Naive thymus-derived CD4-positive, alpha-beta T cell (primary cell): ENCODE measurements around the gene TTC7B. TPM values are rescaled to one million over a fixed set of nuclear protein-coding genes. Genes with fewer than 3 reads are reported as not detected.

Experiments used
- ATAC-seq: fragments of 150-1000 bp; cut with Tn5 transposase; 2 replicates; pipeline ENCODE4 v1.10.0; 2021; ENCODE audit warnings: mild to moderate bottlenecking, moderate library complexity
- CTCF ChIA-PET: fragments of 350-600 bp; sonication (Branson Sonifier 250); formaldehyde crosslinking; loops from one replicate; lab custom pipeline; 2021; ENCODE audit warnings: antibody characterized with exemption; lab: Charles Lee
- POLR2A ChIA-PET: fragments of 350-600 bp; sonication (Branson Sonifier 250); formaldehyde crosslinking; loops from one replicate; lab custom pipeline; 2021; ENCODE audit warnings: antibody characterized with exemption, inconsistent platforms; lab: Charles Lee
- DNase-seq, 9 donors: peaks; one replicate each; pipeline versions ENCODE4 v3.0.0 to v3.0.0-alpha.2; 2020 to 2022; ENCODE audit warnings: mixed read lengths in 1 of 9
- H3K27ac ChIP-seq: one replicate; pipeline ENCODE4 v1.7.0; 2013; ENCODE audit warnings: mild to moderate bottlenecking, low read depth, low read length, moderate library complexity
- H3K27me3 ChIP-seq, 2 donors: one replicate each; pipeline ENCODE4 v1.7.0; 2013; ENCODE audit warnings: low read length in 2 of 2, mild to moderate bottlenecking in 2 of 2, moderate library complexity in 2 of 2; ENCODE audit not compliant: control insufficient read depth in 2 of 2, insufficient read depth in 2 of 2
- H3K36me3 ChIP-seq, 3 experiments: 1 replicate in 2 of 3; 2 replicates in 1 of 3; pipeline ENCODE4 v1.7.0; 2013; ENCODE audit warnings: low read length in 3 of 3, mild to moderate bottlenecking in 3 of 3, moderate library complexity in 1 of 3; ENCODE audit not compliant: insufficient read depth in 3 of 3, control insufficient read depth in 2 of 3
- H3K4me1 ChIP-seq, 2 donors: one replicate each; pipeline ENCODE4 v1.7.0; 2013; ENCODE audit warnings: low read length in 2 of 2, mild to moderate bottlenecking in 2 of 2, moderate library complexity in 1 of 2; ENCODE audit not compliant: control insufficient read depth in 2 of 2, insufficient read depth in 2 of 2
- H3K4me3 ChIP-seq: 2 replicates; pipeline ENCODE4 v1.7.0; 2013; ENCODE audit warnings: mild to moderate bottlenecking, low read length
- H3K9me3 ChIP-seq, 3 experiments: 1 replicate in 2 of 3; 2 replicates in 1 of 3; pipeline ENCODE4 v1.7.0; 2013; ENCODE audit warnings: low read length in 3 of 3; ENCODE audit not compliant: control insufficient read depth in 2 of 3
- H3K27ac Mint-ChIP-seq, 9 donors: one replicate each; pipeline ENCODE4 v1.8.0; 2020 to 2022; ENCODE audit warnings: mixed read lengths in 9 of 9, mild to moderate bottlenecking in 8 of 9, moderate library complexity in 5 of 9, inconsistent platforms in 2 of 9
- H3K27me3 Mint-ChIP-seq, 5 donors: one replicate each; pipeline ENCODE4 v1.8.0; 2021 to 2022; ENCODE audit warnings: mixed read lengths in 5 of 5, mild to moderate bottlenecking in 1 of 5
- H3K36me3 Mint-ChIP-seq, 5 donors: one replicate each; pipeline ENCODE4 v1.8.0; 2020 to 2022; ENCODE audit warnings: mixed read lengths in 5 of 5, mild to moderate bottlenecking in 3 of 5, inconsistent platforms in 1 of 5
- H3K4me1 Mint-ChIP-seq, 7 donors: one replicate each; pipeline ENCODE4 v1.8.0; 2020 to 2022; ENCODE audit warnings: mixed read lengths in 7 of 7, mild to moderate bottlenecking in 3 of 7, inconsistent platforms in 1 of 7
- H3K4me3 Mint-ChIP-seq, 10 donors: one replicate each; pipeline ENCODE4 v1.8.0; 2020 to 2022; ENCODE audit warnings: mild to moderate bottlenecking in 10 of 10, mixed read lengths in 10 of 10, moderate library complexity in 6 of 10, inconsistent platforms in 2 of 10
- H3K9me3 Mint-ChIP-seq, 11 donors: one replicate each; pipeline ENCODE4 v1.8.0; 2020 to 2022; ENCODE audit warnings: mixed read lengths in 11 of 11, mild to moderate bottlenecking in 4 of 11, inconsistent platforms in 1 of 11, moderate library complexity in 1 of 11
- intact Hi-C, 2 donors: fragments of 100-400 bp; cut with micrococcal nuclease; formaldehyde crosslinking; loops; one replicate each; pipeline ENCODE4 v1.15.1; 2023
- polyA plus RNA-seq, 2 donors: library from polyadenylated mRNA; unstranded; fragments of 300-500 nt; fragmentation: Illumina TruSeq; gene quantifications; one replicate each; pipeline ENCODE4 v1.2.3, GENCODE V29; 2021
- total RNA-seq, 6 experiments: library from RNA in 5 of 6; stranded (reverse) in 5 of 6; gene quantifications; 1 replicate in 5 of 6; 2 replicates in 1 of 6; pipeline ENCODE4 v1.2.3 and lab custom pipeline; 2021 to 2026

Gene TTC7B
- total and polyA plus RNA-seq, 7 experiments from 2014 or later, result 0.08 to 9.5 (median 3.4) TPM; not detected in 2

DNA sequence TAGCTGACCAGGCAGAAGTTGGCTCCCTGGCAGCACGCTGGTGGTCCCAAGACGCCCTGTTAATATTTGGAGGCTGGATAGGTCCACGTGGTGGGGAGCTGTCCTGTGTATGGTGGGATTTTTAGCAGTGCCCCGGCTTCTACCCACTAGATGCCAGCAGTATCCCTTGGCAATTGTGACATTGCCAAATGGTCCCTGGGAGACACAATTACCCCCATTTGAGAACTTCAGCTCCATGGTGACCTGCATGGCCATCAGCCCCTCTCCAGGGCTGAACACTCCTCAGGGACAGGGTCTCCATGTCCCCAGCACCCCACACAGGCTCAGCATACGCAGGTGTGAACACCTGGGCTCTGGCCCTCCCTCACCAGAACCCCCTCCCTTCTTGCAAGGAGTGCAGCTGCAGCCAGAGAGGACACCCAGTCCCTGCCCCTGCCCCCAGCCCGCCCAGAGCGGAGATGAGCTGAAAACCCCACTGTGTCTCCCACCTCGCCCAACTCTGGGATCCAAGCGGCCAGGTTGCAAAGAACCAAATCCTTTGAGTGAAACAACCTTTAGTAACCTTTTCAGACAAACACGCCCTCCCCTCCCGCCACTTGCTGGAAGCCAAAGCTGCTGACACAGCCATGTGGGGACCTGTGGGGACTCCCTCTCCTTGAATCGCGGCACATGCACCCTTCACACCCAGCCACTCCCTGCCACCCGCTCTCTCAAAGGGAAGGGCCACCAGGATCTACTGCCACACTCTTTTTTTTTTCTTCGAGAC lies 299.0 kb downstream of the TTC7B start:
- H3K27me3 ChIP-seq, result no peaks in the 10 kb centered on the region
- no peaks in the 10 kb centered on the region for H3K36me3 ChIP-seq
- H3K27ac Mint-ChIP-seq, result no peak overlapping the region
- H3K27ac ChIP-seq, result no peak overlapping the region
- DNase-seq (no peak), ATAC-seq (no peak)
- H3K4me1 ChIP-seq, result no peaks in the 10 kb centered on the region
- no peaks in the 10 kb centered on the region for H3K4me1 Mint-ChIP-seq
- H3K27me3 Mint-ChIP-seq, result peaks cover 0 to 3% (median 0%) of the 10 kb centered on the region in 5 donors
- H3K4me3 Mint-ChIP-seq, result no peak overlapping the region
- POLR2A ChIA-PET, result no interaction called here
- intact Hi-C loops, result loop anchor here in 1 of 2 donors (5.0 kb wide), 1 partner anchor 135 kb away; no protein-coding TSS in a partner anchor
- H3K9me3 ChIP-seq, result no peaks in the 10 kb centered on the region
- no peak overlapping the region for H3K4me3 ChIP-seq
- H3K36me3 Mint-ChIP-seq, result no peaks in the 10 kb centered on the region
- CTCF ChIA-PET, result no interaction called here
- H3K9me3 Mint-ChIP-seq, result no peaks in the 10 kb centered on the region

DNA sequence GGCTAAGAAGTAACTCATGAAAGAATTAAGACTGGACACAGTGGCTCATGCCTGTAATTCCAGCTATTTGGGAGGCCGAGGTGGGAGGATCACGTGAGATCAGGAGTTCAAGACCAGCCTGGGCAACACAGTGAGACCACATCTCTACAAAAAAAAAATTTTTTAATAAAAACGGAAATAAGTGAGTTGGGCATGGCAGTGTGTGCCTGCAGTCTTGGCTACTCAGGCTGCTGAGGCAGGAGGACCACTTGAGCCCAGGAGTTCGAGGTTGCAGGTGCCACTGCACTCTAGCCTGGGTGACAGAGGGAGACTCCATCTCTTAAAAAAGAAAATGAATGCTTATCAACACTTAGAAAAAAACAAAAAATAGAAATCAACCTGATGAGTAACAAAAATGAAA lies 301.7 kb downstream of the TTC7B start:
- H3K4me1 ChIP-seq, result no peaks in the 10 kb centered on the region
- Mint-ChIP-seq H3K27me3 (peaks cover 0 to 16% (median 5%) of the 10 kb centered on the region in 5 donors), H3K4me1 (peaks cover 0 to under 1% (median 0%) of the 10 kb centered on the region in 7 donors), H3K4me3 (no peak overlapping the region), H3K27ac (no peak overlapping the region), H3K36me3 (no peaks in the 10 kb centered on the region), H3K9me3 (no peaks in the 10 kb centered on the region)
- no peak overlapping the region for H3K4me3 ChIP-seq
- H3K36me3 ChIP-seq, result no peaks in the 10 kb centered on the region
- no peaks in the 10 kb centered on the region for H3K27me3 ChIP-seq
- DNase-seq, result no peak
- ChIA-PET CTCF (no interaction called here), POLR2A (no interaction called here)
- intact Hi-C loops, result no loop called here
- ATAC-seq, result no peak
- no peak overlapping the region for H3K27ac ChIP-seq
- H3K9me3 ChIP-seq, result no peaks in the 10 kb centered on the region

DNA sequence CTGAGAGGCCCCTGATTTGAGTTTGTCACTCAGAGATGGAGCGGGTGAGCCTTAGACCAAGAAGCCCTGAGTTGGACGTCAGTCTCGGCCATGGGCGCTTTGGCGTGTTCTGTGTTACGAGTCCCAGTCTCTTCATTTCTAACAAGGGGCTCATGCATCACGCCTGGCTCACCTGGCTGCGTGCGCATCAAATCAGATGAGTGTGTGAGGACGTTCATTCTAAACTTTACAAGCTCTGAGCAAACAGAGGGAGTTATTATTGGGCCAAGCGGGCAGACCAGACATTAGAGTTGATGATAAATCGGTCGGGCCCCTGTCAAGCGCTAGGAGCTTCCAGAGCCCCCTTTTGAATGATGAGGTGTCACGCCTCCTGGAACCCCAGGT lies 302.2 kb downstream of the TTC7B start:
- CTCF ChIA-PET, result no interaction called here
- Histone ChIP-seq H3K27me3 (no peaks in the 10 kb centered on the region), H3K27ac (no peak overlapping the region), H3K36me3 (no peaks in the 10 kb centered on the region), H3K4me3 (no peak overlapping the region), H3K9me3 (no peaks in the 10 kb centered on the region), H3K4me1 (no peaks in the 10 kb centered on the region)
- Mint-ChIP-seq H3K4me1 (peaks cover 0 to 6% (median 2%) of the 10 kb centered on the region in 7 donors), H3K4me3 (no peak overlapping the region), H3K27me3 (peaks cover 6 to 22% (median 10%) of the 10 kb centered on the region in 5 donors), H3K9me3 (no peaks in the 10 kb centered on the region), H3K36me3 (no peaks in the 10 kb centered on the region), H3K27ac (no peak overlapping the region)
- POLR2A ChIA-PET, result no interaction called here
- no peak for DNase-seq
- ATAC-seq, result no peak
- intact Hi-C loops, result no loop called here

DNA sequence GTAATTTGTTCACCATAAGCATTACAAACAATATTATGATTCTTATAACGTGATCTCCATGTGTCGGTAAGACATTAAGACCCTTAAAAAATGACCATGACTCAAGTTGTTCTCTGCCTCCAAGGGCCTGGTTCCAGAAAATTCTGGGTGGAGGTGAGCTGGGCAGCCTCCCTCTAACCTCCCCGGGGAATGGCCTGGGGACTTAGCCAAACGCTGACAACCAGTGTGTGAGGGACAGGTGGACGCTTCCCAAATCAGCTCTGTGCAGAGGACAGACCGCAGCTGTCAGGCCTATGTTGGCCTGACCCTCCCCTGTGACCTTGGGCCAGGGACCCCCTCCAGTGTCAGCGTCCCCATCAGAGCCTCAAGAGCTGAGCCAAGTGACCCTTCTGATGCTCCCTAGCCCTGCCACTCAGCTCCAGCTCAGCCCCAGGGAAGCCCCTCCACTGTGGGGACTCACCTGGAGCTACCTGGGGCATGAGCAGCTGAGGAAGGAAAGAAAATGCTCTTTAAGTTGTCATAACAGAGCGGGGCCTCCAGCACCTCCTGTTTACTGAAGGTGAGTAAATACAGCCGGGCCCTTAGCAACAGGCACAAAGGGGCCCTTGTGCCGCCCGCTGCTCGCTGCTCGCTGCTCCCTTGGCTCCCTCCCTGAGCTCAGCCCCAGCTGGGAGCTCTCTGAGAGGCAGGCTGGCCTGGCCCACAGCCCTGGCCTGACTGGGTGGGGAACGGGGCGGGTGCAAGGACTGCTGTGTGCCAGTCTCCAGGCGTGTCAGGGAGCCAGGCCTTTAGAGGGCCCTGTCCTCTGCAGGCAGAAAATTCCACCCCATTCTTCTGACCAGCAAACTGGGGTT lies 302.8 kb downstream of the TTC7B start:
- H3K27me3 Mint-ChIP-seq, result peaks cover 12 to 28% (median 16%) of the 10 kb centered on the region in 5 donors
- Histone ChIP-seq H3K36me3 (no peaks in the 10 kb centered on the region), H3K4me1 (no peaks in the 10 kb centered on the region), H3K4me3 (no peak overlapping the region), H3K27ac (no peak overlapping the region), H3K9me3 (no peaks in the 10 kb centered on the region), H3K27me3 (no peaks in the 10 kb centered on the region)
- ChIA-PET CTCF (no interaction called here), POLR2A (no interaction called here)
- no peaks in the 10 kb centered on the region for H3K36me3 Mint-ChIP-seq
- no peak overlapping the region for H3K27ac Mint-ChIP-seq
- DNase-seq (no peak), ATAC-seq (no peak)
- no peaks in the 10 kb centered on the region for H3K9me3 Mint-ChIP-seq
- no peak overlapping the region for H3K4me3 Mint-ChIP-seq
- peaks cover 0 to 8% (median 5%) of the 10 kb centered on the region in 7 donors for H3K4me1 Mint-ChIP-seq
- intact Hi-C loops, result no loop called here

DNA sequence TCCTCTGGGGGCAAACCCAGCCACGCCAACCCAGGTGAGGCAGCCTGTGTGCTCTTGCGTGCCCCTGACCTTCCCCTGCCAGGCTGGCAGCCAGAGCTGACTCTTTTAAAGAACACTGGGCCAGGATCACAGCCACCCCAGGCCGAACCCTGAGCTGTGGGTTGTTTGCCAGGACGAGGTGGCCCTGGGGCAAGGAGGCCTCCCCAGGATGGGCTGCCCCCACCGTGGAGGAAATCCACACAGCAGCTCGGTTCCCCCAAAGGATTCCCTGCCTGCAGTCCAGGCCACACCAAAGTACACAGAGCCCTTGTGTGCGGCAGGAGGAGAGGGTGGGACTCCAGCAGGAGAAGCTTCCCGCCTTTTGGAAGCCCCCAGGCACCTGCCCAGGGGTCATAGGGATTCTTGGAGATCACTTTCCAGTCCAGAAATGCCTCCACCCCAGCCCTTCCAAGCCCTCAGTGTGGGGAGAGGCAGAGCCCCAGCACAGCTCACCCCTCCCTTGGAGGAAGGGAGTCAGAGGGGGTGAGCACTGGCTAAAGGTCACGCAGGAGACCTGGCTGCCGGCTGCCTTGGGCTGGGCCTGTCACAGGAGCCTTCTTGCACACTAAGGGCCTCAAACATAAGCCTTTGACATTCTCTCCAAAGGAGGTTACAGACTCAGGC lies 303.8 kb downstream of the TTC7B start:
- no peaks in the 10 kb centered on the region for H3K36me3 Mint-ChIP-seq
- H3K4me1 Mint-ChIP-seq, result peaks cover 0 to 8% (median 5%) of the 10 kb centered on the region in 7 donors
- Histone ChIP-seq H3K36me3 (no peaks in the 10 kb centered on the region), H3K4me3 (no peak overlapping the region), H3K27ac (no peak overlapping the region), H3K27me3 (no peaks in the 10 kb centered on the region), H3K9me3 (no peaks in the 10 kb centered on the region), H3K4me1 (no peaks in the 10 kb centered on the region)
- no peak overlapping the region for H3K27ac Mint-ChIP-seq
- ChIA-PET POLR2A (no interaction called here), CTCF (no interaction called here)
- no peak overlapping the region for H3K4me3 Mint-ChIP-seq
- DNase-seq (no peak), ATAC-seq (no peak)
- intact Hi-C loops, result no loop called here
- H3K27me3 Mint-ChIP-seq, result peaks cover 17 to 37% (median 19%) of the 10 kb centered on the region in 5 donors
- H3K9me3 Mint-ChIP-seq, result no peaks in the 10 kb centered on the region

DNA sequence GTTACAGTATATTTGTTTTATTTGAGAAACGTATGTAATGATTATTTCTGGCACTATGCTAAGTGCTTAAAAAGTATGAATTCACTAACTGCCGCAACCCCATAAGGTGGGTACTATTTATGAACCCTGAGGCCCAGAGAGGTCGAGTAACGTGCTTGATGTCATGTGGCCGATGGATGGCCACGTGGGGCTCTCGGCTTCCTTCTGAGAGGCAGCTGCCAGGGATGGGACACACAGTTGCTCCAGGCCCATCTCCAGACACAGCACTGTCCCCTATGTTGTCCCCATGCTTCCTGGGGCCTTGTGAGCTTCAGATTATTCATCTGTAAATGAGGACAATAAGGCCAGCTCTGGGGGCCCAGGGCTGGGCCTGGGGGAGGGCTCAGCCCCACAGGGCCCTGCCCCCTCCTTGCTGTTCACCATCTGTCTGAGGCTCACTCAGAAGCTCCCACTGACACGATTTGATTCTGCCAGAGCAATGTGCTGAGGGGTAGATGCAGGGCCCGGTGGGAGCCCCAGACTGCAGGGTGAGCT lies 304.4 kb downstream of the TTC7B start:
- Mint-ChIP-seq H3K27ac (no peak overlapping the region), H3K36me3 (no peaks in the 10 kb centered on the region), H3K4me1 (peaks cover 0 to 8% (median 5%) of the 10 kb centered on the region in 7 donors), H3K4me3 (no peak overlapping the region), H3K27me3 (peaks cover 19 to 39% (median 22%) of the 10 kb centered on the region in 5 donors), H3K9me3 (peaks cover 0 to 1% (median 0%) of the 10 kb centered on the region in 11 donors)
- POLR2A ChIA-PET, result no interaction called here
- Histone ChIP-seq H3K27me3 (no peaks in the 10 kb centered on the region), H3K36me3 (no peaks in the 10 kb centered on the region), H3K27ac (no peak overlapping the region), H3K9me3 (no peaks in the 10 kb centered on the region), H3K4me1 (no peaks in the 10 kb centered on the region), H3K4me3 (no peak overlapping the region)
- CTCF ChIA-PET, result no interaction called here
- ATAC-seq (no peak), DNase-seq (no peak)
- intact Hi-C loops, result no loop called here
